NOMO-1 treated with dmso at 0.1 percent for 144 hours (cell line): ENCODE measurements around the gene ISCU.
"Not testable (repeated sequence)": the region's sequence is repeated elsewhere in the genome, so short reads cannot be mapped to it uniquely, and the experiment has no call there.

Experiments
- DNase-seq: peaks from one replicate; lab custom pipeline; 2025; ENCODE audit not compliant: unreplicated experiment; lab: John Stamatoyannopoulos, UW

The ISCU gene

GRCh38 chr12:108568338-108569154 is 6.2 kb downstream of the ISCU start:
- no peak for DNase-seq

DNA sequence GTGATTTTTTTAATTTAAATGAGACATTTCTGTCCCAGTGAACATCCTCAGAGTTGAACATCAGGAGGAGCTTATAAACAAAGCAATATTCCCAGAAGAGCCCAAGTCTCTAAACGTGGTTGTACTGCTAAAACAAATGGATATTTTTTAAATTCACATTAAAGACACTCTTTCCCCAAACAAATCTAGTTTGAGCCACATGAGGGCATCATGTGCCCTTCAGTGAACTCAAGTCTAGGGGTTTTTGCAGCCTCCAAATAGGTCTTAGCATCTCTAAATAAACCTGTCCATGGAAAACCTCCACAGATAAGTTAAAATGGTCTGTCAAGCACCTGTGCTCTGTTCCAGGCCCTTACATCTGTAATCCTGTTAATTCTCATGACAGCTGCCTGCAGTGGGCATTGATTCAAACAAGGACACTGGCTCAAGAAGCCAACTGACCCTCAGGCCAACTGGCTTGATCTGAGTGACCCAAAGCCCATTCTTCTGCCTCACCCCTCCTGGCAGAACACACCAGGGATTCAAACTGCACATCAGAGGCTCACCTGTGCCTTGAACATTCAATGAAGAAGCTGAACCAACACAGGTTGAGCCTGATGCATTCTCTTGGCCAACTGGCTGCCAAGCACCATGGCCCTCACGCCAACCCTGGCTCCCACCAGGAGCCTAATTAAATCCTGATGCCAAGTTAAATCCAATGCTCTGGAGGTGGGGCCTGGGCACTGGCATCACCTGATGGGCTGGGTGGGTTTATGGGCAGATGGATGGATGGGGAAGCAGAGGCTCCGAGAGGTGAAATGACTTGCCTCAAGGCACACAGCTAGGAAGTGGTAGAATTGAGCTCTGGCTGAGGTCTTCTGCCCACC is 8.6 kb downstream of the ISCU start:
- no peak for DNase-seq

GRCh38 chr12:108571609-108572165 is 9.3 kb downstream of the ISCU start:
- DNase-seq: no peak

- DNase-seq: no peak
These were observed 9.9 kb downstream of the ISCU start for GRCh38 chr12:108572166-108572790.

- no peak for DNase-seq
These were observed 10.9 kb downstream of the ISCU start for GRCh38 chr12:108573317-108573716.

DNA sequence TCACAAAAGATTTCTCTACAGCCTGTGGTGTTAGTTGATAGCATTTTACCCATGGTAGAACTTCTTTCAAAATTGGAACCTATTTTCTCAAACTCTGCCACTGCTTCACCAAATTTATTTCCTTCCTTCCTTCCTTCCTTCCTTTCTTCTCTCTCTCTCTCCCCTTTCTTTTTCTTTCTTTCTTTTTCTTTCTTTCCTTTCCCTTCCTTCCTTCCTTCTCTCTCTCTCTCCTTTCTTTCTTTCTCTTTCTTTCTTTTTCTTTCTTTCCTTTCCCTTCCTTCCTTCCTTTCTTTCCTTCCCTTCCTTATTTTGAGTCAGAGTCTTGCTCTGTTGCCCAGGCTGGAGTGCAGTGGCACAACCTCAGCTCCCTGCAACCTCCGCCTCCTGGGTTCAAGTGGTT is 11.9 kb downstream of the ISCU start:
- not testable (repeated sequence) for DNase-seq

DNA sequence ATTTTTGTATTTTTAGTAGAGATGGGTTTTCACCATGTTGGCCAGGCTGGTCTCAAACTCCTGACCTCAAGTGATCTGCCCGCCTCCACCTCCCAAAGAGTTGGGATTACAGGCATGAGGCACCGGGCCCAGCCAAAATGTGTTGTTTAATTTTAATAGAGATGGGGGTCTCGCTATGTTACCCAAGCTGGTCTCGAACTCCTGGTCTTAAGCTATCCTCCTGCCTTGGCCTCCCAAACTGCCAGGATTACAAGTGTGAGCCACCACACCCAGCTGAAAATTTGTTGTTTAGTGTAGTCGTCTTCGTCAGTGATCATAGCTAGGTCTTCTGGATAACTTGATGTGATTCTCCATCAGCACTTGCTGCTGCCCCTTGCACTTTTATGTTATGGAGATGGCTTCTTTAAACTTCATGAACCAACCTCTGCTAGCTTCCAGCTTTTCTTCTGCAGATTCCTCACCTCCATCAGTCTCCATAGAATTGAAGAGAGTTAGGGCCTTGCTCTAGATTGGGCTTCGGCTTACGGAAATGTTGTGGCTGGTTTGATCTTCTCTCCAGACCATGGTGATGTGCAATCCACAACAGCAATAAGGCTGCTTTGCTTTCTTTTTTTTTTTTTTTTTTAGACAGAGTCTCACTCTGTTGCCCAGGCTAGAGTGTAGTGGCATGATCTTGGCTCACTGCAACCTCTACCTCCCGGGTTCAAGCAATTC is 13.0 kb downstream of the ISCU start:
- DNase-seq: no peak

GRCh38 chr12:108576660-108577234 is 14.4 kb downstream of the ISCU start:
- no peak for DNase-seq

GRCh38 chr12:108577458-108577857 is 15.1 kb downstream of the ISCU start:
- no peak for DNase-seq

GRCh38 chr12:108578264-108578663 is 15.9 kb downstream of the ISCU start:
- DNase-seq: no peak

DNA sequence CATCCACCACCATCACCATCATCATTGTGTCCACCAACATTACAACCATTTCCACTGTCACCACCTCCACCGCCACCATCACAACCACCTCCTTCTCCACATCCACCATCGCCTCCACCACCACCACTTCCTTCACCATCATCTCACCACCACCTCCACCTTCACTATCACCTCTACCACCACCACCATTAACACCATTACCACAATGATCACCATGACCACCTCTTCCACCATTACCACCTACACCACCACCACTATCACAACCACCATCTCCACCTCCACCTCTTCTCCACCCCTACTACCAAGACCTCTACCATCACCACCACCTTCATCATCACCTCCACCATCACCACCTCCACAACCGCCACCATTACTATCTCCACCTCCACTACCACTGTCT is 16.4 kb downstream of the ISCU start:
- DNase-seq: no peak

DNA sequence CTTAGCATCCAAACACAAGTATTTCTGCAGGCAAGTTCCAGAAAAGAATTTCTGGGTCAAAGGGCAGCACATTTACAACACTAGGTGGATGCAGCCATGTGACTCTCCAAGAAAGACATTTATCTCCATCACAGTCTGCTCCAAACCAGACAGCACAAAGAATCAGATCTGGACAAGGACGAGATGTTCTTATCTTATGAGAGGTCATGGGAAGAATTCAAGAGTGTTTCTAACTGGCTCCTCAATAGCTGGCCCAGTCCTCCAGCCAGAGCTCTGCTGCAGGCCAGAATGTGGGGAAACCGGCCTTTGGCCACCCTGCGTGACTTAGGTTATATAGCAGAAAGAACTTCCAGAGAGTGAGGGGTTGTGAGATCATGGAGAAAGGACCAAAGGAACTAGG is 18.1 kb downstream of the ISCU start:
- DNase-seq: no peak

- DNase-seq: no peak
These were observed 19.2 kb downstream of the ISCU start for GRCh38 chr12:108581311-108582227.

GRCh38 chr12:108582509-108582908 is 20.1 kb downstream of the ISCU start:
- DNase-seq: no peak

GRCh38 chr12:108582978-108583770 is 20.8 kb downstream of the ISCU start:
- DNase-seq: no peak

DNA sequence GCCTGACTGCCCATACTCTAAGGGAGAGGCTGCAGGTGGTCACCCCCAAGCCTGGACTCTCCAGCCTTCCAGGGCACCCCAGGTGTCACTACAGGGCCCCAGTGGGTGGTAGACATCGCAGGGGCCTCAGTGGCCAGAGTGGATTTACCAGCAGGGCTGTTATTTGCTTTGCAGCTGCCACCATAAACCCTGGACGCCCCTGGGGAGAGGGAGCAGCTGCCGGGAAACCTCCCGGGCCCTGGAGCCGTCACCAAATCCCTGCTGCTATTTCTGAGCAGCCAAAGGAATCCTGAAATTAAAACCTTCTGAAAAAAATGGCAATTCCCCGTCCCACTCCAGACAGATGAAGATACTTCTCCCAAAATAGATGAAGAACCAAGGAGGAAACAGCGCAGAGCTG is 21.6 kb downstream of the ISCU start:
- DNase-seq: no peak

GRCh38 chr12:108584456-108585065 is 22.2 kb downstream of the ISCU start:
- DNase-seq: no peak

DNA sequence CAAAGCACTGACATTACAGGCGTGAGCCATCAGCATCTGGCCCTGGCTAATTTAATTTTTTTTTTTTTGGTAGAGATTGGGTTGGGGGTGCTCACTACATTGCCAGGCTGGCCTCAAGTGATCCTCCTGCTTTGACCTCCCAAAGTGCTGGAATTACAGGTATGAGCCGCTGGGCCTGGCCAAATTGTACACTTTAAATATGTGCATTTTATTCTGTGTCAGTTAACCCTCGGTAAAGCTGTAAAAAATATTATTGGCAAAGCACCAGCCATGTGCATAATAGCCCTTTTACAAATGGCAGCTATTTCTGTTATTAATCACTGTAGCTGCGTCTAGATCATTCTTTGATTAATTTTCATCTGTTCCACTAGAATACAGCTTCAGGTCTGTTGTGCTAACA is 23.5 kb downstream of the ISCU start:
- DNase-seq: no peak
